Thoracic aorta (tissue), 2 donors: ENCODE results near the gene CLCF1. TPM values are rescaled to one million over a fixed set of nuclear protein-coding genes. Genes with fewer than 3 reads are reported as not detected.
"Not testable (repeated sequence)": the region's sequence is repeated elsewhere in the genome, so short reads cannot be mapped to it uniquely, and the experiment has no call there.

Experiments used
- ATAC-seq: fragments of 150-250 bp; one replicate; pipeline ENCODE4 v1.8.0; 2017; ENCODE audit warnings: low read depth; ENCODE audit not compliant: insufficient number of reproducible peaks, low FRiP score
- DNase-seq: peaks from one replicate; pipeline ENCODE4 v3.0.0-alpha.2; 2020; ENCODE audit warnings: low spot score
- H3K27ac ChIP-seq, 2 donors: fragments of 200-600 bp; sonication (generic); 1 replicate in 1 of 2; 2 replicates in 1 of 2; pipeline ENCODE4 v1.5.1; 2016; ENCODE audit warnings: mild to moderate bottlenecking in 2 of 2, moderate library complexity in 2 of 2
- H3K27me3 ChIP-seq: fragments of 200-600 bp; sonication (generic); replicated peaks from 2 replicates; pipeline ENCODE4 v1.6.0; 2016; ENCODE audit warnings: mild to moderate bottlenecking; ENCODE audit not compliant: insufficient read depth
- H3K36me3 ChIP-seq: fragments of 200-600 bp; sonication (generic); one replicate; pipeline ENCODE4 v1.5.1; 2016
- H3K4me1 ChIP-seq, 2 donors: fragments of 200-600 bp; sonication (generic); 1 replicate in 1 of 2; 2 replicates in 1 of 2; pipeline versions ENCODE4 v1.5.1 to v1.6.0; 2016; ENCODE audit warnings: low read depth in 2 of 2, mild to moderate bottlenecking in 1 of 2; ENCODE audit not compliant: control insufficient read depth in 1 of 2
- H3K4me3 ChIP-seq: fragments of 200-600 bp; sonication (generic); 2 replicates; pipeline ENCODE4 v1.5.1; 2016; ENCODE audit warnings: mild to moderate bottlenecking
- H3K9me3 ChIP-seq: fragments of 200-600 bp; sonication (generic); 2 replicates; pipeline ENCODE4 v1.5.1; 2016
- total RNA-seq, 2 donors: library from RNA; depleted of rRNA; stranded (reverse); fragments of >200 nt; gene quantifications; one replicate each; pipeline versions ENCODE4 v1.1.0 to v1.2.3, GENCODE V29; 2016
- TF ChIP-seq, protein P1 (sequence below): fragments of 200-600 bp; sonication (generic); IDR thresholded peaks from one replicate; pipeline ENCODE4 v1.5.1; 2019; ENCODE audit warnings: antibody characterized with exemption

CLCF1 gene
- total RNA-seq, 2 donors from 2014 or later: 27.1 to 38.1 TPM

DNA sequence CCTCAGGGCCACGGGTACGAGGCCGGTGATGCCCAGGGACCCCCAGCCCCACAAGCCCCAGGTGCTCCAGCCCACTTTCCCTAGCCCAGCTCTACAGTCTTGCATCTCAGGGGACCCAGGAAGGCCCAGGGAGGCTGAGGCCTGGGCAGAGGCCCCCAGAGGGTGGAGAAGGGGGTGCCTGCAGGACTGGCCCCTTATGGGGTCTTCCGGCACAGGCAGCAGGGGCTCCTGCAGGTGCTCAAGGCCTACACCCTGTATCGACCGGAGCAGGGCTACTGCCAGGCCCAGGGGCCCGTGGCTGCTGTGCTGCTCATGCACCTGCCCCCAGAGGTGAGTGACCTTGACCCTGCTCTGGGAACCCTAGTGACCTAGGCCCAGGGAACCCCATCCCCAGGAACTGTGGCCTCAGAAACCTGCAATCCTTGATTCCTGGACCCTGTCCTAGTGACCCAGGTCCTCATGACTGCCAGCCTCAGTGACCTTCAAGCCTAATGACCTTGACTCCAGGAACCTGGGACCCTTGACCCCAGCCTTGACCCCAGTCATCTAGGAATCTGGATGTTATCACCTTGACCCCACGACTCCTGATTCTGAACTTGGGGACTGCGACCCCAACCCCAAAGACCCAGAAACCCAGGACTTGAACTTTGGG, 32.4 kb upstream of the CLCF1 start:
- TF ChIP-seq, protein P1, sequence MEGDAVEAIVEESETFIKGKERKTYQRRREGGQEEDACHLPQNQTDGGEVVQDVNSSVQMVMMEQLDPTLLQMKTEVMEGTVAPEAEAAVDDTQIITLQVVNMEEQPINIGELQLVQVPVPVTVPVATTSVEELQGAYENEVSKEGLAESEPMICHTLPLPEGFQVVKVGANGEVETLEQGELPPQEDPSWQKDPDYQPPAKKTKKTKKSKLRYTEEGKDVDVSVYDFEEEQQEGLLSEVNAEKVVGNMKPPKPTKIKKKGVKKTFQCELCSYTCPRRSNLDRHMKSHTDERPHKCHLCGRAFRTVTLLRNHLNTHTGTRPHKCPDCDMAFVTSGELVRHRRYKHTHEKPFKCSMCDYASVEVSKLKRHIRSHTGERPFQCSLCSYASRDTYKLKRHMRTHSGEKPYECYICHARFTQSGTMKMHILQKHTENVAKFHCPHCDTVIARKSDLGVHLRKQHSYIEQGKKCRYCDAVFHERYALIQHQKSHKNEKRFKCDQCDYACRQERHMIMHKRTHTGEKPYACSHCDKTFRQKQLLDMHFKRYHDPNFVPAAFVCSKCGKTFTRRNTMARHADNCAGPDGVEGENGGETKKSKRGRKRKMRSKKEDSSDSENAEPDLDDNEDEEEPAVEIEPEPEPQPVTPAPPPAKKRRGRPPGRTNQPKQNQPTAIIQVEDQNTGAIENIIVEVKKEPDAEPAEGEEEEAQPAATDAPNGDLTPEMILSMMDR: no peak
- peaks cover under 1 to 9% of the 10 kb centered on the region in 2 donors for H3K4me1 ChIP-seq
- DNase-seq (no peak), ATAC-seq (no peak)
- H3K27ac ChIP-seq: no peak overlapping the region
- H3K36me3 ChIP-seq: no peaks in the 10 kb centered on the region
- no peak overlapping the region for H3K4me3 ChIP-seq
- peaks cover 5% of the 10 kb centered on the region for H3K27me3 ChIP-seq
- no peaks in the 10 kb centered on the region for H3K9me3 ChIP-seq

DNA sequence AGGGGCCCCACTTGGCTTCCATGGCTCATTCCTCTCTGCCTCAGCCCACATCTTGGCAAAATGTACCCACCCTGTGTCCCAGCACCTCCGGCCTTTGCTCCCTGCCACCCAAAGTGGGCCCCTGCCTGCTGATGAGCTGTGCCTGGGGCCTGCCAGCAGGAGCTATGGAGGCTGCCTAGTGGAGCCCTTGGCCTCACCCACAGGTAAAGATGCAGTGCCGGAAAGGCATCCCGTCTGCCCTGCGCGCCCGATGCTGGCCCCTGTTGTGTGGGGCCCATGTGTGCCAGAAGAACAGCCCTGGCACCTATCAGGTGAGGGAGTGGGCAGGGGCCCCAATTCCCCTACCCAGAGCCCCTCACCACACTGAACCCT, 31.8 kb upstream of the CLCF1 start:
- Histone ChIP-seq H3K27me3 (peaks cover 5% of the 10 kb centered on the region), H3K4me3 (no peak overlapping the region), H3K27ac (no peak overlapping the region), H3K36me3 (no peaks in the 10 kb centered on the region), H3K9me3 (no peaks in the 10 kb centered on the region), H3K4me1 (peaks cover 7 to 15% of the 10 kb centered on the region in 2 donors)
- ATAC-seq: no peak
- DNase-seq: no peak
- TF ChIP-seq, protein P1: no peak

DNA sequence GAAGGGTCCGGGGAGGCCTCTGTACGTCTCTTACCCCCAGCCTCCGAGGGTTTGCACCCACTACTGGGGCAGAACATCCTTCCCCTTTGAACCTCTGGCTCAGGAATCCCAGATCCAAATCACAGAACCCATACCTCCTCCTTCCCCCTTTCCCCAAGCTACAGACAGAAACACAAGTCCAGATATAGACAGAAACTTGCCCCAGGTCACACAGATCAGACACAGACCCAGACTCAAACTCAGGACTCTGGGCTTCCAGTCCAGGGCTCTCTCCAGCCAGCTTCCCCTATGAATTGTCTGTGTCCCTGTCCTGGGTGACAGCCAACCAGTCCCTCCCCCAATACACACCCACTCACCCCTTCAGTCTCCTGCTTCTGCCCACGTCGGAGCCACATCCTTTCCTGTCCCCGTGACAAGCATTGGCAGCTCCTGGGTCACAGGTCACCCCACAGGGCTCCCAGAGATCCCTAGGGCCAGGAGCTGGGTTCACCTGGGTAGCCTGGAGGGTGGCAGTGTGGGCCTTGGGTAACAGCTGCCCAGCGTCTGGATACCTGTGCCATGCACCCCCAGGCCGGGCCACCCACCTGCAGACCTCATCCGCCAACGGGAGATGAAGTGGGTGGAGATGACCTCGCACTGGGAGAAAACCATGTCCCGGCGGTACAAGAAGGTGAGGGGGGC, 31.3 kb upstream of the CLCF1 start:
- Histone ChIP-seq H3K36me3 (peaks cover 3% of the 10 kb centered on the region), H3K27ac (no peak overlapping the region), H3K4me3 (peak overlapping the region; percentile 58), H3K9me3 (no peaks in the 10 kb centered on the region), H3K4me1 (peaks cover 12 to 21% of the 10 kb centered on the region in 2 donors), H3K27me3 (peaks cover 5% of the 10 kb centered on the region)
- DNase-seq: no peak
- no peak for ATAC-seq
- TF ChIP-seq, protein P1: no peak

DNA sequence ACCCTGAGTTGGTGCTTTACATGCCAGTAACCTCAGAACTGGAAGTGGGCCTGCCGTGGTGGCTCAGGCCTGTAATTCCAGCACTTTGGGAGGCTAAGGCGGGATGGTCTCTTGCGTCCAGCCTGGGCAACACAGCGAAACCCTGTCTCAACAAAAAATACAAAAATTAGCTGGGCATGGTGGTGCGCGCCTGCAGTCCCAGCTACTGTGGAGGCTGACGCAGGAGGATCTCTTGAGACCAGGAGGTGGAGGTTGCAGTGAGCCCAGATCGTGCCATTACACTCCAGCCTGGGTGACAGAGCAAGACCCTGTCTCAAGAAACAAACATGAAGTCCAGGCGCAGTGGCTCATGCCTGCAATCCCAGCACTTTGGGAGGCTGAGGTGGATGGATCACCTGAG, 29.7 kb upstream of the CLCF1 start:
- H3K9me3 ChIP-seq, H3K4me3 ChIP-seq, H3K27me3 ChIP-seq: not testable (repeated sequence)

DNA sequence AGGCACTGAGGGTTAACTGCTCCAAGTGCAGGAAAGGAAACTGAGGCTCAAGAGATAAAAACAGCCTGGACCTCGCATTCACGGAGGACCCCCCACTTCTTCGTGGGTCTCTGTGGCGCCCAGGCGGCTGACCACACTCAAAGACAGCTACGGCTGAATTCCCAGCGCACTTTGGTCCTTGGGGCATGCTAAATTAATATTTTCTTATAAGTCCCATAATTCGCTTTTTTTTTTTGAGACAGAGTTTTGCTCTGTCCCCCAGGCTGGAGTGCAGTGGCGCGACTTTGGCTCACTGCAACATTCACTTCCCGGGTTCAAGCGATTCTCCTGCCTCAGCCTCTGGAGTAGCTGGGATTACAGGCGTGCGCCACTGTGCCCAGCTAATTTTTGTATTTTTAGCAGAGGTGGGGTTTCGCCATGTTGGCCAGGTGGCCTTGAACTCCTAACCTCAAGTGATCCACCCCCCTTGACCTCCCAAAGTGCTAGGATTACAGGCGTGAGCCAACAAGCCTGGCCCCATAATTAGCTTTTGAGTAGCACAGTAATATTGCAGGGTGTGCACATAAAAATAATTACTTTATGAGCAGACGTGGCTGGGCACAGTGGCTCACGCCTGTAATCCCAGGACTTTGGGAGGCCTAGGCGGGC, 28.9 kb upstream of the CLCF1 start:
- H3K27me3 ChIP-seq, H3K9me3 ChIP-seq, DNase-seq, ATAC-seq: not testable (repeated sequence)
- Histone ChIP-seq H3K4me3 (peak overlapping the region; percentile 100), H3K27ac (peak overlapping the region; percentile 78 to 94), H3K36me3 (peaks cover 23% of the 10 kb centered on the region), H3K4me1 (peaks cover 16 to 27% of the 10 kb centered on the region in 2 donors)

More for the DNA sequence above, 29.7 kb upstream of the CLCF1 start:
- Histone ChIP-seq H3K4me1 (peaks cover 16 to 27% of the 10 kb centered on the region in 2 donors), H3K36me3 (peaks cover 15% of the 10 kb centered on the region)
- not testable (repeated sequence) for DNase-seq, ATAC-seq, H3K27ac ChIP-seq

DNA sequence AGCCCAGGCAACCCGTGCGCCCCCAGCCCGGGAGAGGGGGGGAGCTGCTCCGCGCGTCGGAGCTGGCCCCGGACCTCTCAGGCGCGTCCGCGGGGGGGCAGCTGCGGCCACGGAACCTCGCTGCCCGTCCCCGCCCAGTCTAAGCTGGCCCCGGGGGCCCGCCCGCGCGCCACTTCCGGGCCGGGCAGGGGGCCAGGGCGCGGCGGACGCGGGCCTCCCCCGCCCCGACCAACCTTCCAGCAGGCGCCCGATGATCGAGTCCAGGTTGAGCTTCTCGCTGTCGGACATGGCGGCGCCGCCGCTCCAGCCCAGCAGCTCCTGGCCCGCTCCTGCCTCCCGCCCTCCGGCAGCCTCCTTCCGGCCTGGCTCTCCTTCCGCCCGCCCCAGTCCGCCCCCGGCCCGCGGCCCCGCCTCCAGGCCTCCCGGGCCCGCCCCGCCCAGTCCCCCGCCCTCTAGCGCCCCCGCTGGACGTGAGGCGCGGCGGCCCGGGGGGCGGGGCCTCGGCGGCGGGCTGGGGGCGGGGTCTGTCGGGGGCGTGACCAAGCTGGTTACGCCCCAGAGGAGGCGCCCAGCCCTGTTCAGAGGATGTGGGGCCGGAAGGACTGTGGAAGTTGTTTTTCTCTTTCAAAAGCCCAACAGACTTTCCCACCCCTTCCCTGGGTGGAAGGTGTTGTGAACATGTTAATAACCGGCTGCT, 28.2 kb upstream of the CLCF1 start, which contains the start of gene PPP1CA:
Gene PPP1CA, minus strand, starts transcription at position 364 of the 697 bp plus-strand sequence. Its CDS starts 76 bp downstream, at position 288.
- Histone ChIP-seq H3K27ac (peak within 1 kb of the TSS; percentile 89 to 94), H3K4me3 (peak within 1 kb of the TSS; percentile 100), H3K27me3 (peaks cover 5% of the 10 kb centered on the region), H3K36me3 (peaks cover 29% of the 10 kb centered on the region), H3K4me1 (peaks cover 16 to 27% of the 10 kb centered on the region in 2 donors), H3K9me3 (no peaks in the 10 kb centered on the region)
- TF ChIP-seq, protein P1: no peak
- peak; percentile 89 for ATAC-seq
- peak; percentile 44 for DNase-seq
